NCI-H1930 (cell line): ENCODE measurements around the gene SKAP2.
"Not testable (repeated sequence)": the region's sequence is repeated elsewhere in the genome, so short reads cannot be mapped to it uniquely, and the experiment has no call there.

Experiments used
- DNase-seq, 2 experiments: peaks; one replicate each; lab custom pipeline; 2025; lab: John Stamatoyannopoulos, UW

The SKAP2 gene

GRCh38 chr7:26857506-26858240, 6.7 kb downstream of the SKAP2 start:
- no peak for DNase-seq

- no peak for DNase-seq
Measured at GRCh38 chr7:26857170-26857505, 7.3 kb downstream of the SKAP2 start.

GRCh38 chr7:26856176-26856985, 8.0 kb downstream of the SKAP2 start:
- DNase-seq: no peak

GRCh38 chr7:26854876-26855855, 9.2 kb downstream of the SKAP2 start:
- DNase-seq: no peak

GRCh38 chr7:26853788-26854393, 10.5 kb downstream of the SKAP2 start:
- no peak for DNase-seq

- DNase-seq: no peak
Measured at GRCh38 chr7:26850193-26850651, 14.2 kb downstream of the SKAP2 start.

- no peak for DNase-seq
Measured at GRCh38 chr7:26843705-26844104, 20.7 kb downstream of the SKAP2 start.

GRCh38 chr7:26842897-26843296, 21.5 kb downstream of the SKAP2 start:
- DNase-seq: no peak

- DNase-seq: no peak
Measured at GRCh38 chr7:26841003-26841739, 23.2 kb downstream of the SKAP2 start.

GRCh38 chr7:26836793-26837192, 27.6 kb downstream of the SKAP2 start:
- DNase-seq: not testable (repeated sequence)

GRCh38 chr7:26815426-26815825, 49.0 kb downstream of the SKAP2 start:
- DNase-seq: peak in 1 of 2 experiments; percentile 31

GRCh38 chr7:26813432-26813831, 51.0 kb downstream of the SKAP2 start:
- peak in 1 of 2 experiments; percentile 8 for DNase-seq

GRCh38 chr7:26794541-26794940, 69.8 kb downstream of the SKAP2 start:
- no peak for DNase-seq

GRCh38 chr7:26792576-26792975, 71.8 kb downstream of the SKAP2 start:
- no peak for DNase-seq

- DNase-seq: no peak
Measured at GRCh38 chr7:26792006-26792405, 72.4 kb downstream of the SKAP2 start.

GRCh38 chr7:26789481-26790184, 74.8 kb downstream of the SKAP2 start:
- DNase-seq: peak; percentile 68 to 84

- DNase-seq: no peak
Measured at GRCh38 chr7:26787701-26788100, 76.7 kb downstream of the SKAP2 start.

- DNase-seq: no peak
Measured at GRCh38 chr7:26784118-26784517, 80.3 kb downstream of the SKAP2 start.

- no peak for DNase-seq
Measured at GRCh38 chr7:26782501-26782900, 81.9 kb downstream of the SKAP2 start.

- no peak for DNase-seq
Measured at GRCh38 chr7:26779978-26780595, 84.3 kb downstream of the SKAP2 start.
